GM19468 (cell line): ENCODE data around the gene NCOA3.

Source experiments
- ATAC-seq: cut with Tn5 transposase; IDR thresholded peaks from one replicate; pipeline ENCODE4 v1.9.1; 2021; ENCODE audit warnings: mild to moderate bottlenecking, moderate library complexity, moderate number of reproducible peaks; ENCODE audit not compliant: unreplicated experiment; ENCODE audit errors: extremely low read depth

The NCOA3 gene

GRCh38 chr20:47660983-47661700 is 159.5 kb downstream of the NCOA3 start:
- no peak for ATAC-seq

- ATAC-seq = no peak
Observed at GRCh38 chr20:47661714-47662113, 160.0 kb downstream of the NCOA3 start.

GRCh38 chr20:47662483-47663353 is 161.0 kb downstream of the NCOA3 start:
- ATAC-seq = no peak

GRCh38 chr20:47663354-47664067 is 161.8 kb downstream of the NCOA3 start:
- no peak for ATAC-seq

GRCh38 chr20:47664068-47664437 is 162.4 kb downstream of the NCOA3 start:
- ATAC-seq = no peak

GRCh38 chr20:47664744-47665143 is 163.1 kb downstream of the NCOA3 start:
- no peak for ATAC-seq

GRCh38 chr20:47665221-47665991 is 163.7 kb downstream of the NCOA3 start:
- ATAC-seq = no peak

GRCh38 chr20:47666304-47666703 is 164.6 kb downstream of the NCOA3 start:
- no peak for ATAC-seq

GRCh38 chr20:47667086-47667485 is 165.4 kb downstream of the NCOA3 start:
- no peak for ATAC-seq

- no peak for ATAC-seq
Observed at GRCh38 chr20:47667531-47668312, 166.0 kb downstream of the NCOA3 start.

GRCh38 chr20:47668313-47669151 is 166.8 kb downstream of the NCOA3 start:
- no peak for ATAC-seq

GRCh38 chr20:47669152-47669425 is 167.4 kb downstream of the NCOA3 start:
- no peak for ATAC-seq

GRCh38 chr20:47669489-47669888 is 167.8 kb downstream of the NCOA3 start:
- no peak for ATAC-seq

- no peak for ATAC-seq
Observed at GRCh38 chr20:47669927-47670890, 168.5 kb downstream of the NCOA3 start.

GRCh38 chr20:47670913-47671312 is 169.2 kb downstream of the NCOA3 start:
- ATAC-seq = no peak

- ATAC-seq = no peak
Observed at GRCh38 chr20:47672166-47672565, 170.5 kb downstream of the NCOA3 start.

- ATAC-seq = no peak
Observed at GRCh38 chr20:47672886-47673670, 171.4 kb downstream of the NCOA3 start.
